Activated naive CD8-positive, alpha-beta T cell treated with anti-CD3 and anti-CD28 coated beads, Interleukin-2, amount 50 U/mL, for 16 hours (primary cell): ENCODE data around the gene VAV2.

Experiments used
- DNase-seq: peaks from one replicate; pipeline ENCODE4 v3.0.0-alpha.2; 2020; ENCODE audit warnings: low read depth, low spot score

The VAV2 gene

DNA sequence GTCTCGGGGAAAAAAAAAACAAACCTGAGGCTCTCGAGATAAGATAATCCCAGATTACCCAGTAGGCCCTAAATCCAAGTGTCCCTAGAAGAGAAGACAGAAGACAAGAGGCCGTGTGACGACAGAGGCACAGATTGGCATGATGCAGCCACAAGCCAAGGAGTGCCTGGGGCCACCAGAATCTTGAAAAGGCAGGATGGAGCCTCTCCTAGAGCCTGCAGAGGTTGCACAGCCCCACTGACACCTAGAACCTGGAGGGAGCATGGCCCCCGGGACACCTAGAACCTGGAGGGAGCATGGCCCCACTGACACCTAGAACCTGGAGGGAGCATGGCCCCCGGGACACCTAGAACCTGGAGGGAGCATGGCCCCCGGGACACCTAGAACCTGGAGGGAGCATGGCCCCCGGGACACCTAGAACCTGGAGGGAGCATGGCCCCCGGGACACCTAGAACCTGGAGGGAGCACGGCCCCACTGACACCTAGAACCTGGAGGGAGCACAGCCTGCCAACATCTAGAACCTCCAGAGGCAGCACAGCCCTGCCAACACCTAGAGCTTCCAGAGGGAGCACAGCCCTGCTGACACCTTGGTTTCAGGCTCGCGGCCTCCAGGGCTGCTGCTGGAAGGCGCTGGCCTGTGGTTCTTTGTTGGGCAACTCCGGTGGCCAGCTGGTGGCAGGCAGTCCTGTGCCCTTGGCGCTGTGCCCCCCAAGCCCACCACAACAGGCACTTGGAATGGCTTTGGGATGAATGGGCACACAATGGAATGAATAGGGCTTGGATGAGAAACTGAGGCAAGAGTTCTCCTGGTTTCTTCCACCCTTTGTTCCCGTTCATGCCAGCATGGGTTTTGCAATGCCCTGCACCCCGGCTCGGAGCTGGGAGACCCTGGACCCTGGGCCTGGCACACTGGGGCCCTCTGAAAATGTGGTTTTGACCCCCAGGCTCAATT, 39.2 kb downstream of the VAV2 start:
- DNase-seq, result no peak

GRCh38 chr9:133951265-133951664, 40.9 kb downstream of the VAV2 start:
- DNase-seq, result no peak

DNA sequence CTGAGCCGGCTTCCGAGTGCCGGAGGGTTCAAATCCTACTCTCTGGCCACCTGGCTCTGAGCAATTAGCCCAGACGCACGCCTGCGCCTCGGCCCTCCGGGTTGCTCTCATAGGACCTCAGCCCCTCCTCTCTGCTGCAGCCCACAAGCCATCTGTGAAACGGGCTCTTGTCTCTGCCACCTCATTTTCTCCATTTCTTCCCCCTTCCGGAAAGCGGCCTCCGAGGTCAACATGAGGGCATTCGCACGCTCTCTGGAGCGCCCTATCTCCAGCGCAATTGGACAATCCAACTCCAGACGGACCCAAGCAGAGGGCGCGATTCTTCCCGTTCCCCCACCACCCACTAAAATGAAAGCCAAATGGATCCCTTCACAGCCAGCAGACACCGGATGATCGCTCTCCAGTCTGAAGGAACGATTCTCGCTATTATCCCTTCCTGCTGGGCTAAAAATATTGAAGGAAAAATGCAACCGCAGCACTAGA, 41.5 kb downstream of the VAV2 start:
- DNase-seq, result no peak

DNA sequence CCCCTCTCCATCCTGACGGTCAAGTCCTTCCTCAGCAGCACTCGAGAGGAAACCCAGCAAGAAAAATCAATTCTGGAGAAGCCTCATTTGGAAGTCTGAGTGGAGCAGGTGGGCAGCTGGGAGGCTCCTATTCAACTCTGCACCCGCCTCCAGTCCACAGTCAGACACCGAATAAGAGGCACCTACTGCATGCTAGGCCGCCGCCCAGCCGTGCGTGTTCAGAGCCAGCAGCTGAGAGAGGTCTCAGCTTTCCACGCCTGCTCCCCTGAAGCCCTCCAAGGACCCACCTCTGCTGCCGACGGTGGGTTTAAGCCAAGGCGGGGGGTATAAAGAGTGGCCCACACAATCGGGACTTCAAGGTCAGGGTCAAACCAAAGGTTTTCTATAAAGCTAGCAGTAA, 41.9 kb downstream of the VAV2 start:
- no peak for DNase-seq

GRCh38 chr9:133949486-133950061, 42.5 kb downstream of the VAV2 start:
- DNase-seq, result no peak

DNA sequence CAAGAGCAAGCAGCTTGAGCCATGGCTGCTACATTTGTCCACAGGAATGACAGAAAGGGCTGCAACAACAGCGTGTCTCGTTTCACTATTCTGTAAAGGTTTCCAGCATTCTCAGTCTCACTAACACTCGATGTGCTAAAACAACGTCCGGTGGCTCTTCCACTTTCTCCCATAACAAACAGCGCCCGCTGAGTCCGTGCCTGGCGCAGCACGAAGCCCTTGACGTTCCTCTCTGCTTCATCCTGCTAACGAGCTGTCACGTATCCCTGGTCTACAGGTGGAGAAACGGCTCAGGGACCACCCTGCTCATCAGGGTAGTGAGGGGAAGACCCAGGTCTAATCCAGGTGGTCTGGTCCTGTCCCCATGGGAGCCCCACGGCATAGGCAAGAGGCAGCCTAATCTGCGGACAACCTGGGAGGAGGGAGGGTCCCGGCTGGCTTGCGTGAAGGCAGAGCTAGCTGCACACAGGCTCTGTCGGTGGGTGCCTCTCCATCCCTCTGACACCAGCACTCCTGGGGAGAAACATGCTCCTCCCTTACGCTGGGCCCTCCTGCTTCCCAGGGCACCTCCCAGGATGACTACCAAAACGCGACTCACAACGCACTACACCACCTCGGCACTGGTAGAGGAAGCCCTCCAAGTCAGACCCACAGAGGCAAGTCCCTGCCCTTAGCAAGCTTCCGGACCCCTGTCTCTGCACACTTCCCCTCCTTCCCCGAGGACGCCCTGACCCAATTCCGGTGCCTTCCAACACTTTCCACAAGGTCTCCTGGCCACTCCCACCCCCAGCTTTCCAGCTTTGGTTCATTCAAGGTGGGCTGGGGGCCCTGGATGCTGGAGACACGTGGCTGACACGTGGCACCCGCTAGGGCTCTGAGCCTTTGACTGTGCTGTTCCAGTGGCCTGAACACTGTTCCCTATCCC, 43.3 kb downstream of the VAV2 start:
- no peak for DNase-seq

- DNase-seq, result no peak
Measured at GRCh38 chr9:133948131-133948530, 44.0 kb downstream of the VAV2 start.

GRCh38 chr9:133946840-133947486, 45.2 kb downstream of the VAV2 start:
- no peak for DNase-seq

DNA sequence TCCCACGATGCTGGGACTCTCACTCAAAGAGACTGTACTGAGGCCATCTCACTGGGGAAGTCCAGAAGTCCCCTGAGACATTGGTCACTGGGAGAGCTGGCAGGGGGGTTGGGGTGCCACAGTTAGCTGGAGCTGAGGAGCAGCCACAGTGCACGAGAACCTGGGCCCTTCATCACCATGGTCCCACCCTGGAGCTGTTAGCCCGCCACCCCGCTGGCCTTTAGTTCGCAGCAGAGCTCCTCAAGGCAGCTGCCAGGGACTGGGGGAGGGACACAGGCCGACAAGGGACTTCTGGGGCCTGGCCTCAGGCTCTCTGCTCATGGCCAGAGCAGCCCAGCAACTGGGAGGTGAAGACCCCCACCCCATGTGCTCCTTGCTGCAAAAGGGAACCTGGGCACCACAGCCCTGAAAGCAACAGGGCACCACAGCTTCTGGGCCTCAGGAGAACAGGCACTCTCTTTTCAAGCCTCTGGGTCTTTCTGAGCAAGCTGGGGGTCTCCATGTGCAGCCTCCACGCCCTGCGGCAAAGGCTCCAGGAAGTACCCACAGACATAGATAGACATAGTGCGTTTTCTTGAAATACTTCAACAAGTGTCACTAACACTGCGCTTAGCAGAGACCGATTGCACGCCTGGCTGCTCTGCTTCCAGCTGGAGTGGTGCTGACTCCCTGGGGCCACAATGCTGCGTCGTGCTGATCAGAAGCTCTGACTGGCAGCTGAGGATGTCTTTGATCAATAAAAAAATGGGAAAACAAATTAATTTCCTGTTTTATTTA, 46.0 kb downstream of the VAV2 start:
- DNase-seq, result no peak

DNA sequence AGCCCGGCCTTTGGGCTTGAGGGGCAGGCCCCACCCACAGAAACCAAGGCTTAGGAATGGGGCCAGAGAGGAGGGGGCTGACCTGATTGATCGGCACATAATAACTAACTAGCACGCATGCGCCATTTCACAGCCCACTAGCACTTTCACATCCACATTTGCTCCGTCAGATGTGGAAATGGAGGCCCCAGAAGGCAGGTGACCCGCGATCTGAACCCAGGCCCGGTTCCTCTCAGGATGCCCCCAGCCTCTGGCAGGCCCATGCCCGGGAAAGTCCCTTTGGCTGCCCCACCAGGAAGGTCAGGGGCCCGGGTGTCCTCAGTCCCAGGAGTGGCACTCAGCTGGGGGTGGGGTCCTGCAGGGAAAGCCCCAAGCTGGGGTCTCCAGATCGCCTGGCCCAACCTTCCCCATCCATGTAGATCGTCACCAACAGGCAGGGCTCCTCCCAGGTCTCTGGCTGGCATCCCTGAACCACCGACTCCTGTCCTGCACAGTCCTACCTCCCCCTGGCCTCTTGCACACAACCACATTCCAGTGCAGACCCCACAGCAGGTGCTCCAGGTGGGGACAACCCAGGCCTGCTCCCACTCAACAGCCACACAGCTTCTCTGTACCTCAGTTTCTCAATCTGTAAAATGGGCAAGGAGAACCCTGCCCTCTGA, 46.7 kb downstream of the VAV2 start:
- no peak for DNase-seq

DNA sequence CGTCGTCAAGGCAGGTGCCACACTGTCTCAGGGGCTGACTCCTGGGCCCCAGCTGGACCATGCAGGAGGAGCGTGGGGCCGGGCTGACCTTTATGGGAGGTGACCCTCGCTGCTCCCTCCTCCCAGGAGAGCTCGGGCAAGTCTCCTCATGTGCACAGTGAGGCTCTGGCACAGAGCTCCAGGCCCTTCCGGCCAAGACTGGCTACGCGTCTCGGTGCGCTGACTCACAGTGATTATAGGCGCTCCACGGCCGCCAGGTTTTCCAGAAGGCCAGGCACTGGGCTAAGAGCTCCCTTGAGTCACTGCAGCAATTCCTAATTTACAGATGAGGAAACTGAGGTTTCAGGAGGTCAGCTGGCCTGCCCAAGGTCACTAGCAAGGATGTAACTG, 47.4 kb downstream of the VAV2 start:
- DNase-seq, result no peak

DNA sequence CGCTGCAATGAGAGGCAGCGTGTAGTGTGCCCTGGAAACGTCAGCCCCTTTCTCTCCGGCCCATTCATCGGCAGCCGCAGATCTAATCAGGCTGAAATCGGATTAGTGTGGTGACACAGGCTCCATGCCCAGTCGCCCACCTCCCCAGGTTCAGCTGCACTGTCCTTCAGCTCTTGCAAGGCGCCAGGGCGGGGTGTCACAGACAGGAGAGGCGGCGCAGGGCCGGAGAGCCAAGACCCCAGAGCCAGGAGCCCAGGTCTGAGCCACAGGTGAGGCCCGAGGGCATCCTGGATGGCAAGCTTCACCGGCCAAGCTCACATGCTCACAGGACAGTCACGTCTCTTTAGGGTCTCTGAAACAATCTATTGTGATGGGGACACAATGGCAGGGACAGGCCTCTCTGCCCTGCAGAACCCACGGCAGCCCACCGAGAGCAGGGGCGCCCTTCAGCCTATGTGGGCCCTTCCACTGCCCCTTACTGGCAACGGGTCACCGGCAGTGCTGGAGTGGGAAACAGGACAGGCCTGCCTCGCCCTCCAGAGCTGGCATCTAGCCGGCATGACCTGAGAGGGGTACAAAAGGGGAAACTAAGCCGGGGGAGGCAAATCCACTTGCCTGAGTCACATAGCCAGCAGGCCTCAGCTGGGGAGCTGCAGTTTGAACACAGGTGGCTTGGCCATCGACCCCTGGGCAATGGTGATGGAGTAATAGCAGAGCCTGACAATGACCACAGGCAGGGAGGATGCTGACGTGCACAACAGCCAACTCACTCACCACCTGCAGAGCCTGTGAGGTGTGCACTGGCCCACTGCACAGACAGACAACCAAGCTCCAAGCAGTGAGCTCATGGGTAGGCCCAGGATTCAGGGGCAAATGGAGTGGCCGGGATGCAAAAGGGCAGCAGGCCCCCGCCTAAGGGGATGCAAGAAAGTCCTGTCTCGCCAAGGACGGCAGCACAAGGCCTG, 48.1 kb downstream of the VAV2 start:
- DNase-seq, result no peak

- DNase-seq, result no peak
Measured at GRCh38 chr9:133943036-133943780, 48.9 kb downstream of the VAV2 start.

DNA sequence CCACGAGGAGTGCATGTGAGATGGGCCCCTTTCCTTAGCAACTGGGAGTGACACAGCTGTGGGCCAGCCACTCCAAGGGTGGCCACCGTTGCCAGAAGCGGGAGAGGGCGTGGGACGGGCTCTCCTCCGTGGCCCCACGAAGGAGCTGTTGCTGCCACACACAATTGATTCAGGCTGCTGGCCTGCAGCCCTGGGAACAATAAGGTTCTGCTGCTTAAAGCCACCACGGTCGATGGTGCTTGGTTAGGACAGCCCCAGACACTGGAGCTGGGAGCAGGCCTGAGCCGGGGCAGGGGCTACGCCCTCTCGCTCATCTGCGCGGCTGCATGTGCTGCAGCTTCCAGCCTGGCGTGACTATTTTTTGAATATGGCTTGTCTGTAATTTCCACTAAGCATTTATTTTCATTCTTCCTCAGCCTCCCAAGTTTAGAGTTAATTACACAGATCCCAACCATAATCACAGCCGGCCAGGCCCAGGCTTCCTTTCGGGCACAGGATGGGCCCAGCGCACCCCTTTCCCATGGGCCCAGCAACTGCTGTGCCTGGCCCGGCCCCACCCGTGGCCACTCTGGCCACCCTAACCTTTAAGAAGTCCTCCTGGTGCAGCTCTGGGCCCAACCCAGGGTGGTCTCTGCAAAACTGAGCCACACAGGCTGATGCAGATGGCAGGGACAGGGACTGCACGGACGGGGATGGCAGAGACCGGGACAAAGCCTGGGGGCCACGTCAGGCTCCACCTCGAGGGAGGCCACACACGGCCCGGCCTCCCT, 49.7 kb downstream of the VAV2 start:
- DNase-seq, result no peak

- DNase-seq, result no peak
Measured at GRCh38 chr9:133939845-133940244, 52.3 kb downstream of the VAV2 start.

DNA sequence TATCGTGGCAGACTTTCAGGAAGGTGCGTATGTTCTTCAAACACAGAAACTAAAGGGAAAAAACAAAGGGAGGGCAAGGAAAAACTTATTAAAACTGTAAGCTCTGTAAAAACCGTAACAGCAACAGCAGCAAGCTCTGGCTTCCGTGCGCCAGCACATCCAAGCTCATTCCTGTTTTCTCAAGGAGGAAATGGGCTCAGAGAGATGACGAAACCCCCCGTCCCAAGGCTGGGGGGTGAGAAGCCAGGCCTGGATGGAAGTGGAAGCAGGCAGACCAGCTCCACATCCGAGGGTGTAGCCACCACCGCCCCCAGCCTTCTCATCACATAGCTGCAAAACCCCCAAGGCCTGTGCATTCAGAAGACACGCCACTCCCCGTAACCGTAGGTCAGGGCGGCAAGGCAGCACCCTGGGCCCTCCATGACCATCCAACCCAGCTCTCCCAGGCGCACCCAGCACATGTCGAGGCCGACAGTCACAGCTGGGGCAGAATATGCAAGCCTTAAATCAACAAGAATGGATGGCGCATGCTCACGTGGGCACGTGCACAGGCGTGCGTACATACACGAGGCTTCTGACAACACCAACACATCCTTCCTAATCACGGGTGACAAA, 52.8 kb downstream of the VAV2 start:
- DNase-seq, result no peak

DNA sequence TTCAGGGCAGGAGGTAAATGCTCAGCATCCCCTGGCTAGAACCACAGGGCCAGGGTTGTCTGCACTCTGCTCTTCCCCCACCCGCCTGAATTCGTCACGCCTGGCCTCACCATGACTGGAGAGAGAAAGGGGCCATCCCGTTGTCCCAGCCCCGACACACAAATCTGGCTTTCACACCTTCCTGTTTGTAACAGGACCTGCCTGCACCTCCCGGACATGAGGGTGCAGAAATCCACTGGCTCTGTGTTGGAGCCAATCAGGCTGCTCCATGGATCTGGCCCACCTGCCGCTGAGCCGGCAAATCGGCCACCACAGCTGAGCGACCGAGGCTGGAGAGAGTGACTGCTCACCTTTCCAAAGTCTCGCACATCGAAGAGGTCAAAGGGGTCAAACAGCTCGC, 53.4 kb downstream of the VAV2 start:
- no peak for DNase-seq
